Measurements from ENCODE around the gene CRELD1.

CRELD1 gene

GRCh38 chr3:9917820-9918219 is 15.8 kb upstream of the CRELD1 start:
- Histone ChIP-seq H3K4me3 (ENCODE audit: low read depth in 1 of 2, low read length in 2 of 2) (peak overlapping the region; percentile 63 to 75), H3K4me1 (ENCODE audit: control insufficient read depth in 1 of 2, insufficient read depth in 2 of 2, low read length in 2 of 2) (peaks cover 21 to 37% of the 10 kb centered on the region in 2 donors), H3K27ac (ENCODE audit: low read length) (peak overlapping the region; percentile 81), H3K36me3 (ENCODE audit: control insufficient read depth in 1 of 2, insufficient read depth in 2 of 2, low read length in 2 of 2) (peaks cover 3 to 4% of the 10 kb centered on the region in 2 donors), H3K27me3 (ENCODE audit: low read depth, low read length) (no peaks in the 10 kb centered on the region), H3K9me3 (ENCODE audit: control insufficient read depth in 1 of 2, low read length in 2 of 2) (no peaks in the 10 kb centered on the region)

GRCh38 chr3:9918261-9919038 is 15.2 kb upstream of the CRELD1 start:
- Histone ChIP-seq H3K27me3 (ENCODE audit: low read depth, low read length) (no peaks in the 10 kb centered on the region), H3K36me3 (ENCODE audit: control insufficient read depth in 1 of 2, insufficient read depth in 2 of 2, low read length in 2 of 2) (peaks cover 3 to 6% of the 10 kb centered on the region in 2 donors), H3K4me3 (ENCODE audit: low read depth in 1 of 2, low read length in 2 of 2) (peak overlapping the region in 1 of 2 donors; percentile 63), H3K4me1 (ENCODE audit: control insufficient read depth in 1 of 2, insufficient read depth in 2 of 2, low read length in 2 of 2) (peaks cover 21 to 36% of the 10 kb centered on the region in 2 donors), H3K27ac (ENCODE audit: low read length) (no peak overlapping the region), H3K9me3 (ENCODE audit: control insufficient read depth in 1 of 2, low read length in 2 of 2) (no peaks in the 10 kb centered on the region)

GRCh38 chr3:9928158-9928557 is 5.5 kb upstream of the CRELD1 start:
- Histone ChIP-seq H3K27me3 (ENCODE audit: low read depth, low read length) (no peaks in the 10 kb centered on the region), H3K4me1 (ENCODE audit: control insufficient read depth in 1 of 2, insufficient read depth in 2 of 2, low read length in 2 of 2) (peaks cover 0 to 4% of the 10 kb centered on the region in 2 donors), H3K4me3 (ENCODE audit: low read depth in 1 of 2, low read length in 2 of 2) (no peak overlapping the region), H3K9me3 (ENCODE audit: control insufficient read depth in 1 of 2, low read length in 2 of 2) (no peaks in the 10 kb centered on the region), H3K36me3 (ENCODE audit: control insufficient read depth in 1 of 2, insufficient read depth in 2 of 2, low read length in 2 of 2) (peaks cover 19 to 50% of the 10 kb centered on the region in 2 donors), H3K27ac (ENCODE audit: low read length) (no peak overlapping the region)

- Histone ChIP-seq H3K9me3 (ENCODE audit: control insufficient read depth in 1 of 2, low read length in 2 of 2) (no peaks in the 10 kb centered on the region), H3K4me3 (ENCODE audit: low read depth in 1 of 2, low read length in 2 of 2) (no peak overlapping the region), H3K27ac (ENCODE audit: low read length) (no peak overlapping the region), H3K4me1 (ENCODE audit: control insufficient read depth in 1 of 2, insufficient read depth in 2 of 2, low read length in 2 of 2) (peaks cover 15 to 21% of the 10 kb centered on the region in 2 donors), H3K36me3 (ENCODE audit: control insufficient read depth in 1 of 2, insufficient read depth in 2 of 2, low read length in 2 of 2) (peaks cover 22 to 27% of the 10 kb centered on the region in 2 donors), H3K27me3 (ENCODE audit: low read depth, low read length) (no peaks in the 10 kb centered on the region)
Measured at GRCh38 chr3:9930804-9931418, 2.7 kb upstream of the CRELD1 start.

DNA sequence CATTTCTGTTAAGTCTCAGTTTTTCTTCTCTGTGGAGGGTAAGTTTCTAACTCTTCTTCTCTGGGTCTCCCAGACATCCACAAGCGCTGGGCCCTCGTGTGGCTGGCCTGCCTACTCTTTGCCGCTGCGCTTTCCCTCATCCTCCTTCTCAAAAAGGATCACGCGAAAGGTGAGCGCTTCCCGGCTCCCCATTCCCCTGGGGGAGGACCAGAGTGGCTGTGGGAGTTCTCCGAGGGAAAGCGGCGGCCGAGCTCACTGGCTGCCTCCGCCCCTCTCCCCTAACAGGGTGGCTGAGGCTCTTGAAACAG is 1.1 kb upstream of the CRELD1 start:
- Histone ChIP-seq H3K9me3 (ENCODE audit: control insufficient read depth in 1 of 2, low read length in 2 of 2) (no peaks in the 10 kb centered on the region), H3K27ac (ENCODE audit: low read length) (peak overlapping the region; percentile 79), H3K36me3 (ENCODE audit: control insufficient read depth in 1 of 2, insufficient read depth in 2 of 2, low read length in 2 of 2) (peaks cover 29% of the 10 kb centered on the region in 2 donors), H3K4me1 (ENCODE audit: control insufficient read depth in 1 of 2, insufficient read depth in 2 of 2, low read length in 2 of 2) (peaks cover 15 to 21% of the 10 kb centered on the region in 2 donors), H3K27me3 (ENCODE audit: low read depth, low read length) (no peaks in the 10 kb centered on the region), H3K4me3 (ENCODE audit: low read depth in 1 of 2, low read length in 2 of 2) (peak overlapping the region; percentile 81 to 88)

DNA sequence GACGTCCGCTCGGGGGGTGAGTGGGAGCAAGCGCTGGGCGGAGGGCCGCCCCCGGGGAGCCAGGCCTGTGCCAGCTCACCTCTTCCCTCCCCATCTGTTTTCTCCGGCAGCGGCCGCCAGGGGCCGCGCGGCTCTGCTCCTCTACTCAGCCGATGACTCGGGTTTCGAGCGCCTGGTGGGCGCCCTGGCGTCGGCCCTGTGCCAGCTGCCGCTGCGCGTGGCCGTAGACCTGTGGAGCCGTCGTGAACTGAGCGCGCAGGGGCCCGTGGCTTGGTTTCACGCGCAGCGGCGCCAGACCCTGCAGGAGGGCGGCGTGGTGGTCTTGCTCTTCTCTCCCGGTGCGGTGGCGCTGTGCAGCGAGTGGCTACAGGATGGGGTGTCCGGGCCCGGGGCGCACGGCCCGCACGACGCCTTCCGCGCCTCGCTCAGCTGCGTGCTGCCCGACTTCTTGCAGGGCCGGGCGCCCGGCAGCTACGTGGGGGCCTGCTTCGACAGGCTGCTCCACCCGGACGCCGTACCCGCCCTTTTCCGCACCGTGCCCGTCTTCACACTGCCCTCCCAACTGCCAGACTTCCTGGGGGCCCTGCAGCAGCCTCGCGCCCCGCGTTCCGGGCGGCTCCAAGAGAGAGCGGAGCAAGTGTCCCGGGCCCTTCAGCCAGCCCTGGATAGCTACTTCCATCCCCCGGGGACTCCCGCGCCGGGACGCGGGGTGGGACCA is 632 bp upstream of the CRELD1 start:
- Histone ChIP-seq H3K27ac (ENCODE audit: low read length) (peak overlapping the region; percentile 79), H3K27me3 (ENCODE audit: low read depth, low read length) (no peaks in the 10 kb centered on the region), H3K36me3 (ENCODE audit: control insufficient read depth in 1 of 2, insufficient read depth in 2 of 2, low read length in 2 of 2) (peaks cover 32% of the 10 kb centered on the region in 2 donors)

GRCh38 chr3:9934235-9934621 is 594 bp downstream of the CRELD1 start:
- H3K4me3 ChIP-seq (ENCODE audit: low read depth in 1 of 2, low read length in 2 of 2), result peak overlapping the region; percentile 81 to 88
- peak overlapping the region; percentile 95 for H3K27ac ChIP-seq (ENCODE audit: low read length)
- no peaks in the 10 kb centered on the region for H3K27me3 ChIP-seq (ENCODE audit: low read depth, low read length)
- no peaks in the 10 kb centered on the region for H3K9me3 ChIP-seq (ENCODE audit: control insufficient read depth in 1 of 2, low read length in 2 of 2)
- H3K36me3 ChIP-seq (ENCODE audit: control insufficient read depth in 1 of 2, insufficient read depth in 2 of 2, low read length in 2 of 2), result peaks cover 28 to 29% of the 10 kb centered on the region in 2 donors
- peaks cover 15 to 21% of the 10 kb centered on the region in 2 donors for H3K4me1 ChIP-seq (ENCODE audit: control insufficient read depth in 1 of 2, insufficient read depth in 2 of 2, low read length in 2 of 2)

More for the DNA sequence above, 632 bp upstream of the CRELD1 start:
- Histone ChIP-seq H3K4me1 (ENCODE audit: control insufficient read depth in 1 of 2, insufficient read depth in 2 of 2, low read length in 2 of 2) (peaks cover 15 to 21% of the 10 kb centered on the region in 2 donors), H3K9me3 (ENCODE audit: control insufficient read depth in 1 of 2, low read length in 2 of 2) (no peaks in the 10 kb centered on the region), H3K4me3 (ENCODE audit: low read depth in 1 of 2, low read length in 2 of 2) (peak overlapping the region; percentile 81 to 88)

DNA sequence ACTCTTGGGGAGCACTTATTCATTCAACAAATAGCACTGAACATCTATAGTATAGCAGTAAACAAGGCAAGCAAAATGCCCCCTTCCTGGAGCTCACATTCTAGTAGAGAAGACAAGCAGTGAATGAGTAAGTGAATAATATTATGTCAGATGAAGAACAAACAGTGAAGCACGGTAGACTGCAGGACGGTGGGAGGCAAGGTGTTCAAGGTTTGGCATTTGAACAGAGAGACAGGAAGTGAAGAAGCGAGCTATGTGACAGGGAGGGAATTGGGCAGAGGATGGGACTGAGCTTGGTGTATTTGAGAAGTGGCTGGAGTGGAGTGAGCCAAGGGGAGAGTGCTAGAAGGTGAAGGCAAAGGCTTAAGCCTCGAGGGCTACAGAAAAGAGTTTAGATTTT is 1.4 kb downstream of the CRELD1 start:
- no peaks in the 10 kb centered on the region for H3K27me3 ChIP-seq (ENCODE audit: low read depth, low read length)
- peaks cover 20 to 24% of the 10 kb centered on the region in 2 donors for H3K36me3 ChIP-seq (ENCODE audit: control insufficient read depth in 1 of 2, insufficient read depth in 2 of 2, low read length in 2 of 2)
- peak overlapping the region; percentile 81 to 88 for H3K4me3 ChIP-seq (ENCODE audit: low read depth in 1 of 2, low read length in 2 of 2)
- H3K4me1 ChIP-seq (ENCODE audit: control insufficient read depth in 1 of 2, insufficient read depth in 2 of 2, low read length in 2 of 2), result peaks cover 15 to 21% of the 10 kb centered on the region in 2 donors
- no peaks in the 10 kb centered on the region for H3K9me3 ChIP-seq (ENCODE audit: control insufficient read depth in 1 of 2, low read length in 2 of 2)
- H3K27ac ChIP-seq (ENCODE audit: low read length), result no peak overlapping the region

GRCh38 chr3:9935966-9936510 is 2.4 kb downstream of the CRELD1 start:
- no peak overlapping the region for H3K27ac ChIP-seq (ENCODE audit: low read length)
- H3K4me1 ChIP-seq (ENCODE audit: control insufficient read depth in 1 of 2, insufficient read depth in 2 of 2, low read length in 2 of 2), result peaks cover 15 to 21% of the 10 kb centered on the region in 2 donors

GRCh38 chr3:9937486-9938238 is 4.0 kb downstream of the CRELD1 start:
- Histone ChIP-seq H3K9me3 (ENCODE audit: control insufficient read depth in 1 of 2, low read length in 2 of 2) (no peaks in the 10 kb centered on the region), H3K36me3 (ENCODE audit: control insufficient read depth in 1 of 2, insufficient read depth in 2 of 2, low read length in 2 of 2) (peaks cover 18 to 23% of the 10 kb centered on the region in 2 donors), H3K27me3 (ENCODE audit: low read depth, low read length) (no peaks in the 10 kb centered on the region), H3K4me3 (ENCODE audit: low read depth in 1 of 2, low read length in 2 of 2) (no peak overlapping the region), H3K27ac (ENCODE audit: low read length) (no peak overlapping the region), H3K4me1 (ENCODE audit: control insufficient read depth in 1 of 2, insufficient read depth in 2 of 2, low read length in 2 of 2) (peaks cover 15 to 18% of the 10 kb centered on the region in 2 donors)

More at GRCh38 chr3:9935966-9936510, 2.4 kb downstream of the CRELD1 start:
- Histone ChIP-seq H3K36me3 (ENCODE audit: control insufficient read depth in 1 of 2, insufficient read depth in 2 of 2, low read length in 2 of 2) (peaks cover 17 to 18% of the 10 kb centered on the region in 2 donors), H3K9me3 (ENCODE audit: control insufficient read depth in 1 of 2, low read length in 2 of 2) (no peaks in the 10 kb centered on the region), H3K27me3 (ENCODE audit: low read depth, low read length) (no peaks in the 10 kb centered on the region), H3K4me3 (ENCODE audit: low read depth in 1 of 2, low read length in 2 of 2) (no peak overlapping the region)

Measured in muscle layer of duodenum (tissue), 2 donors.